ENCODE data around the gene GFRA4. TPM values are rescaled to one million over a fixed set of nuclear protein-coding genes. Genes with fewer than 3 reads are reported as not detected.

Gene GFRA4
- total RNA-seq, 1 experiment from 2014 or later: not detected

GRCh38 chr20:3696200-3696599 lies 33.0 kb upstream of the GFRA4 start:
- POLR2A ChIA-PET: no interaction called here
- no peak overlapping the region for H3K4me3 ChIP-seq (replicated peaks in 1 of 2; ENCODE audit: low read depth in 1 of 2, low read length in 2 of 2)
- BruUV-seq (replicated peaks): no TSS peak
- no peaks in the 10 kb centered on the region for H3K36me3 ChIP-seq (ENCODE audit: control insufficient read depth in 1 of 2, insufficient read depth in 2 of 2, low read length in 2 of 2)
- no peaks in the 10 kb centered on the region for H3K9me2 ChIP-seq (ENCODE audit: insufficient read depth)
- CTCF ChIA-PET: interaction anchor here (1.1 to 1.5 kb wide), 2 partner anchors 15 to 19 kb away, joined by 3 to 5 read pairs; no protein-coding TSS in a partner anchor
- H3K4me2 ChIP-seq (ENCODE audit: low read length): no peak overlapping the region
- no peak overlapping the region for H2AFZ ChIP-seq (ENCODE audit: low read depth, low read length, poor library complexity, severe bottlenecking)
- ATAC-seq: no peak
- H3K9me3 ChIP-seq (ENCODE audit: control insufficient read depth in 1 of 2, insufficient read depth in 1 of 2, low read depth in 1 of 2, low read length in 2 of 2): no peaks in the 10 kb centered on the region; a peak in 1 of 4 replicates
- H3K27me3 ChIP-seq (ENCODE audit: insufficient read depth, low read length): no peaks in the 10 kb centered on the region
- no peaks in the 10 kb centered on the region for H3K4me1 ChIP-seq (ENCODE audit: control insufficient read depth in 1 of 2, insufficient read depth in 2 of 2, low read length in 2 of 2)
- RAD21 ChIA-PET (ENCODE audit: low non-redundant PET in 1 of 2, low total read pairs in 2 of 2, uncharacterized antibody in 2 of 2, unreplicated experiment in 2 of 2): no interaction called here
- H3K27ac ChIP-seq (ENCODE audit: low read depth, low read length): no peak overlapping the region
- H3K9ac ChIP-seq (ENCODE audit: low read length): no peak overlapping the region
- intact Hi-C loops (cut with micrococcal nuclease): no loop called here
- TF ChIP-seq CTCF (IDR thresholded peaks at IDR 0.05 in 2 of 3, conservative IDR thresholded peaks at IDR 0.05 in 1 of 3; ENCODE audit: borderline replicate concordance in 1 of 3, insufficient read depth in 1 of 3, low read depth in 2 of 3, low read length in 2 of 3): peak in 2 of 3 experiments; percentile 57 to 71; a peak in 4 of 6 replicates
- no peak for TF ChIP-seq TCF7L2 (IDR thresholded peaks at IDR 0.05; ENCODE audit: borderline replicate concordance, extremely low read depth, insufficient read depth, insufficient read length)
- no peaks in the 10 kb centered on the region for H4K20me1 ChIP-seq (ENCODE audit: insufficient read depth)
- no peaks in the 10 kb centered on the region for H3K79me2 ChIP-seq (ENCODE audit: insufficient read depth, low read length)
- no peak for DNase-seq (ENCODE audit: low read depth, low spot score)

- intact Hi-C loops (cut with micrococcal nuclease): no loop called here
- H3K27ac ChIP-seq (ENCODE audit: low read depth, low read length): no peak overlapping the region
- ChIA-PET CTCF (no interaction called here), RAD21 (ENCODE audit: low non-redundant PET in 1 of 2, low total read pairs in 2 of 2, uncharacterized antibody in 2 of 2, unreplicated experiment in 2 of 2) (no interaction called here), POLR2A (no interaction called here)
- H3K4me1 ChIP-seq (ENCODE audit: control insufficient read depth in 1 of 2, insufficient read depth in 2 of 2, low read length in 2 of 2): no peaks in the 10 kb centered on the region
- H3K9me3 ChIP-seq (ENCODE audit: control insufficient read depth in 1 of 2, insufficient read depth in 1 of 2, low read depth in 1 of 2, low read length in 2 of 2): no peaks in the 10 kb centered on the region; a peak in 1 of 4 replicates
- no peak overlapping the region for H3K9ac ChIP-seq (ENCODE audit: low read length)
- H3K79me2 ChIP-seq (ENCODE audit: insufficient read depth, low read length): no peaks in the 10 kb centered on the region
- no peaks in the 10 kb centered on the region for H4K20me1 ChIP-seq (ENCODE audit: insufficient read depth)
- no TSS peak for BruUV-seq (replicated peaks)
- no peak overlapping the region for H3K4me3 ChIP-seq (replicated peaks in 1 of 2; ENCODE audit: low read depth in 1 of 2, low read length in 2 of 2)
- H2AFZ ChIP-seq (ENCODE audit: low read depth, low read length, poor library complexity, severe bottlenecking): no peak overlapping the region
- no peaks in the 10 kb centered on the region for H3K27me3 ChIP-seq (ENCODE audit: insufficient read depth, low read length)
- DNase-seq (ENCODE audit: low read depth, low spot score) (no peak), ATAC-seq (no peak)
- H3K9me2 ChIP-seq (ENCODE audit: insufficient read depth): no peaks in the 10 kb centered on the region
- H3K36me3 ChIP-seq (ENCODE audit: control insufficient read depth in 1 of 2, insufficient read depth in 2 of 2, low read length in 2 of 2): no peaks in the 10 kb centered on the region
- TF ChIP-seq EZH2phosphoT487 (IDR thresholded peaks at IDR 0.05; ENCODE audit: borderline replicate concordance) (no peak), POLR2AphosphoS5 (IDR thresholded peaks at IDR 0.05; ENCODE audit: low read depth, low read length) (no peak), EZH2 (IDR thresholded peaks at IDR 0.05) (no peak), YY1 (IDR thresholded peaks at IDR 0.05; ENCODE audit: extremely low read depth, insufficient replicate concordance, low read depth, low read length) (no peak), SRF (IDR thresholded peaks at IDR 0.05; ENCODE audit: low read depth) (no peak), ZFX (IDR thresholded peaks at IDR 0.05) (no peak), POLR2A (IDR thresholded peaks at IDR 0.05; ENCODE audit: borderline replicate concordance, extremely low read depth, insufficient read depth, insufficient read length) (no peak), ZBTB33 (IDR thresholded peaks at IDR 0.05; ENCODE audit: extremely low read depth, insufficient replicate concordance, low read length) (no peak), ELF1 (IDR thresholded peaks at IDR 0.05; ENCODE audit: borderline replicate concordance, low read depth) (no peak), ATF3 (IDR thresholded peaks at IDR 0.05) (no peak), EGR1 (IDR thresholded peaks at IDR 0.05; ENCODE audit: low read depth) (no peak), SIN3A (IDR thresholded peaks at IDR 0.05; ENCODE audit: low read depth) (no peak), FOSL1 (IDR thresholded peaks at IDR 0.05; ENCODE audit: low read depth) (no peak), RAD21 (IDR thresholded peaks at IDR 0.05; ENCODE audit: low read depth) (no peak), SP1 (IDR thresholded peaks at IDR 0.05; ENCODE audit: low read depth) (no peak), CEBPB (IDR thresholded peaks at IDR 0.05; ENCODE audit: low read depth) (no peak)
- H3K4me2 ChIP-seq (ENCODE audit: low read length): no peak overlapping the region
Observed at GRCh38 chr20:3694864-3695263, 31.7 kb upstream of the GFRA4 start.
